ENCODE measurements around the gene ALDH3B1. TPM values are rescaled to one million over a fixed set of nuclear protein-coding genes. Genes with fewer than 3 reads are reported as not detected.

Gene ALDH3B1
- polyA plus RNA-seq, 1 donor (not counting 4 experiments of a cell fraction or from before 2014, with no cell fraction given) = 0.16 TPM

GRCh38 chr11:68015467-68015866 is 5.3 kb downstream of the ALDH3B1 start:
- FAIRE-seq (no peak), DNase-seq (ENCODE audit: low read depth, low spot score) (no peak)
- Histone ChIP-seq H3K27ac (ENCODE audit: control insufficient read depth, insufficient read depth, low read length) (no peak overlapping the region), H3K9me1 (ENCODE audit: control insufficient read depth, extremely low read depth, insufficient read depth, low read length) (no peaks in the 10 kb centered on the region), H3K4me2 (ENCODE audit: control insufficient read depth, extremely low read depth, insufficient read depth, low read depth, low read length) (no peak overlapping the region), H3K27me3 (ENCODE audit: control insufficient read depth, extremely low read depth, insufficient read depth, low read length) (no peaks in the 10 kb centered on the region), H3K79me2 (ENCODE audit: control insufficient read depth, insufficient read depth, low read length) (no peaks in the 10 kb centered on the region), H3K4me1 (ENCODE audit: control insufficient read depth, extremely low read depth, insufficient read depth, low read length) (peaks cover 29% of the 10 kb centered on the region), H2AFZ (ENCODE audit: control insufficient read depth, low read length) (no peak overlapping the region), H3K9ac (ENCODE audit: control insufficient read depth, extremely low read depth, insufficient read depth, low read length) (no peak overlapping the region), H3K4me3 (ENCODE audit: control insufficient read depth in 2 of 3, extremely low read depth in 1 of 3, insufficient read depth in 2 of 3, low read depth in 1 of 3, low read length in 3 of 3) (no peak overlapping the region), H3K9me3 (ENCODE audit: control insufficient read depth, low read depth, low read length) (no peaks in the 10 kb centered on the region), H3K36me3 (ENCODE audit: control insufficient read depth in 2 of 2, extremely low read depth in 1 of 2, insufficient read depth in 2 of 2, low read length in 2 of 2) (no peaks in the 10 kb centered on the region), H4K20me1 (ENCODE audit: control insufficient read depth, extremely low read depth, insufficient read depth, low read length) (no peaks in the 10 kb centered on the region)
- dilution Hi-C loops (cut with MboI; ENCODE audit: extremely low pct_ligation_motif_present, low sequenced_read_pairs) = no loop called here
- no peak for TF ChIP-seq CTCF (optimal IDR thresholded peaks at IDR 0.05 in 1 of 3, IDR thresholded peaks at IDR 0.05 in 1 of 3, conservative IDR thresholded peaks at IDR 0.05 in 1 of 3; ENCODE audit: extremely low read depth in 1 of 3, insufficient read depth in 2 of 3, low read length in 3 of 3)
- no peak for TF ChIP-seq EZH2 (IDR thresholded peaks at IDR 0.05; ENCODE audit: low read length)

GRCh38 chr11:68016161-68016903 is 6.2 kb downstream of the ALDH3B1 start:
- no peak overlapping the region for H3K9ac ChIP-seq (ENCODE audit: control insufficient read depth, extremely low read depth, insufficient read depth, low read length)
- no peaks in the 10 kb centered on the region for H3K9me1 ChIP-seq (ENCODE audit: control insufficient read depth, extremely low read depth, insufficient read depth, low read length)
- no peak for DNase-seq (ENCODE audit: low read depth, low spot score)
- H3K4me2 ChIP-seq (ENCODE audit: control insufficient read depth, extremely low read depth, insufficient read depth, low read depth, low read length) = no peak overlapping the region
- no peak overlapping the region for H3K4me3 ChIP-seq (ENCODE audit: control insufficient read depth in 2 of 3, extremely low read depth in 1 of 3, insufficient read depth in 2 of 3, low read depth in 1 of 3, low read length in 3 of 3)
- dilution Hi-C loops (cut with MboI; ENCODE audit: extremely low pct_ligation_motif_present, low sequenced_read_pairs) = no loop called here
- H3K4me1 ChIP-seq (ENCODE audit: control insufficient read depth, extremely low read depth, insufficient read depth, low read length) = peaks cover 29% of the 10 kb centered on the region
- no peak for TF ChIP-seq EZH2 (IDR thresholded peaks at IDR 0.05; ENCODE audit: low read length)
- TF ChIP-seq CTCF (optimal IDR thresholded peaks at IDR 0.05 in 1 of 3, IDR thresholded peaks at IDR 0.05 in 1 of 3, conservative IDR thresholded peaks at IDR 0.05 in 1 of 3; ENCODE audit: extremely low read depth in 1 of 3, insufficient read depth in 2 of 3, low read length in 3 of 3) = no peak
- no peak overlapping the region for H2AFZ ChIP-seq (ENCODE audit: control insufficient read depth, low read length)
- FAIRE-seq = no peak
- H3K36me3 ChIP-seq (ENCODE audit: control insufficient read depth in 2 of 2, extremely low read depth in 1 of 2, insufficient read depth in 2 of 2, low read length in 2 of 2) = no peaks in the 10 kb centered on the region
- no peak overlapping the region for H3K27ac ChIP-seq (ENCODE audit: control insufficient read depth, insufficient read depth, low read length)
- H4K20me1 ChIP-seq (ENCODE audit: control insufficient read depth, extremely low read depth, insufficient read depth, low read length) = no peaks in the 10 kb centered on the region
- H3K27me3 ChIP-seq (ENCODE audit: control insufficient read depth, extremely low read depth, insufficient read depth, low read length) = no peaks in the 10 kb centered on the region
- no peaks in the 10 kb centered on the region for H3K79me2 ChIP-seq (ENCODE audit: control insufficient read depth, insufficient read depth, low read length)
- H3K9me3 ChIP-seq (ENCODE audit: control insufficient read depth, low read depth, low read length) = no peaks in the 10 kb centered on the region
